ENCODE data around the gene COL8A1.
"Not testable (repeated sequence)": the region's sequence is repeated elsewhere in the genome, so short reads cannot be mapped to it uniquely, and the experiment has no call there.

The COL8A1 gene

DNA sequence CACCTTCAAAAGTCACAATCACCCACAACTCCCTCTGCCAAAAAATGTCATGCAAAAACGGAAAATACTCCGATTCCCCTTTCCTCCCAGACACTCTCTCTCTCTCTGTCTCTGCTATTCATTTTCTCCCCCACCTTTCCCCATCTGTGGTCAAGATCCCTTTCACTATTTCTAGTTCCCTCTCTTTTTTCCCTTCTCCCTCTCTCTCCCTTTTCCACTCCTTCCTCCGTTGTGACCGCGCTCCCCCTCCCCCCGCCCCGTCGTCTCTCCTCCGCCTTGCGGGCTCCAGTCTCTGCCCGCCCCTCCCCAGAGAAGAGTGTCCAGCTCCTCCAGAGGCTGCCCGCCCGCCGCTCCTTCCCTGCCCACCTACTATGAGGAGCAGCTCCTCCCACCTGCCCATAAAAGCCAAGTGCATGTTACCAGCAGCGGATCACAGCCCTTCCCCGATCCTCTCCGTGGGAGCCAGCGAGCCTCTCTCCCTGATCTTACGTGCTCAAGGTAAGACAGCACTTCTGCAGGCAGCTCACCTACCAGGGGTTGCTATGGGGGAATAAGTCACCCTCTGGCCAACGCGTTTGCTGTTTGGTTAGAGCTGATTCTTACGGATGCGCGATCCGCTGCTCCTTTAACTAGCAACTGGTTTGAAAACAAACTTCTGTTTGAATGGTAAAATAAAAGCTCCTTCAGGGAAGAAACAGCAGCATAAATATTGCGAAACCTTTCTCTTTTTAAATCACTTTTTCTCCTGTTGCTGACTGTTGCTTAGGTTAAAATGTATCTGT lies at the start of gene COL8A1:
Gene COL8A1 (plus strand): TSS at position 428 of the 782 bp plus-strand sequence. CDS start 152,089 bp downstream, outside the sequence.
- FAIRE-seq: no peak

- FAIRE-seq: not testable (repeated sequence)
Observed at GRCh38 chr3:99589168-99589567, 49.2 kb upstream of the COL8A1 start.

GRCh38 chr3:99599894-99600293 lies 38.5 kb upstream of the COL8A1 start:
- FAIRE-seq: no peak

DNA sequence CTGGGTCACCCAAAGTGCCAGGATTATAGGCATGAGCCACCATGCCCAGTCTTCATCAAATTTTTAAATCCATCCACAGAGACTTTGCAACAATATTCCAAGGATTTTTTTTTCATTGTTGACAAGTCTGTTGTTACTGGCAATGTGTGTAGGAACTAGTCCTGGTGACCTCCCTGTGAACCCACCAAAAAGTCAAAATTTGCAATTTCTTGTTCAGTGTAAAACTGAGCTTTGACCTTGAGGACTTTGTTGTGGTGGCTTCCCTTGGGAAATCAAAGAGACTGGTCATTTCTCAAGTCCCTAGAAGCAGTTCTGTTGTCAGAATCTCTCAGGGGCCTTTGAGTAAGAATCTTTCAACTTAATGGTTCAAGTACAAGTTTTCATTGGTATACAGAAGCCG lies 36.9 kb upstream of the COL8A1 start:
- FAIRE-seq: no peak

GRCh38 chr3:99602183-99602582 lies 36.2 kb upstream of the COL8A1 start:
- FAIRE-seq: no peak

- no peak for FAIRE-seq
Observed at GRCh38 chr3:99607151-99607550, 31.2 kb upstream of the COL8A1 start.

DNA sequence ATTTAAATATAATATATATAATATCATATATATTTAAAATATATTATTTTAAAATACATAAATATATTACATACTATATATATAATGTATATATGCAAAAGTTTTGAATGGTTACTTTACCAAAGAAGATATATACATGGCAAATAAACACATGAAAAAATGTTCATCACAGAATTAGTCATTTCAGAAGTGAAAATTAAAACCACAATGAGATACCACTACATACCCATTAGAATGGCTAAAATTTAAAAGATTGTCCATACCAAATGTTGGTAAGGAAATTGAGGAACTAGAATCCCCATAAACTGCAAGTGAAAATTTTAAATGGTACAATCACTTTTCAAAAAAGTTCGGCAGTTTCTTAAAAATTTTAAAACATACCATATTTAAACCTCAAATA lies 23.6 kb upstream of the COL8A1 start:
- no peak for FAIRE-seq

GRCh38 chr3:99620077-99620767 lies 18.2 kb upstream of the COL8A1 start:
- FAIRE-seq: no peak

DNA sequence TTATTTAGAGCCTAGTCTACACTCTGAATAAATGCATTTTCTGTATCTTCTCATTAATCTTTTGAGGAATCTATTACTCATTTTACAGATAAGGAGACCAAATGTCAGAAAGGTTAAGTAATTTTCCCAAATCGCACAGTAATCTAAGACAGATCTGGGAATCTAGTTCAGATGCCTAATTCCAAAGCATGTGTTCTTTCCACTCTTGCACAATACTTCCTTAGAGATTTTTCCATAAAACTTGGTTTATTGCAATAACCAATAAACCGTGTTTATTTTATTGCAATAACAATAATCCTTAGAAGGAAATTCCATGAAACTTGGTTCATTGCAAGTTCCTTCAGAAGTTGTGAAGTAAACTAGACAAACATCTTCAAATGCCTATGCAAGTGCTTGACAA lies 17.4 kb upstream of the COL8A1 start:
- no peak for FAIRE-seq

GRCh38 chr3:99624496-99625236 lies 13.7 kb upstream of the COL8A1 start:
- FAIRE-seq: no peak

- no peak for FAIRE-seq
Observed at GRCh38 chr3:99625237-99625622, 13.2 kb upstream of the COL8A1 start.

DNA sequence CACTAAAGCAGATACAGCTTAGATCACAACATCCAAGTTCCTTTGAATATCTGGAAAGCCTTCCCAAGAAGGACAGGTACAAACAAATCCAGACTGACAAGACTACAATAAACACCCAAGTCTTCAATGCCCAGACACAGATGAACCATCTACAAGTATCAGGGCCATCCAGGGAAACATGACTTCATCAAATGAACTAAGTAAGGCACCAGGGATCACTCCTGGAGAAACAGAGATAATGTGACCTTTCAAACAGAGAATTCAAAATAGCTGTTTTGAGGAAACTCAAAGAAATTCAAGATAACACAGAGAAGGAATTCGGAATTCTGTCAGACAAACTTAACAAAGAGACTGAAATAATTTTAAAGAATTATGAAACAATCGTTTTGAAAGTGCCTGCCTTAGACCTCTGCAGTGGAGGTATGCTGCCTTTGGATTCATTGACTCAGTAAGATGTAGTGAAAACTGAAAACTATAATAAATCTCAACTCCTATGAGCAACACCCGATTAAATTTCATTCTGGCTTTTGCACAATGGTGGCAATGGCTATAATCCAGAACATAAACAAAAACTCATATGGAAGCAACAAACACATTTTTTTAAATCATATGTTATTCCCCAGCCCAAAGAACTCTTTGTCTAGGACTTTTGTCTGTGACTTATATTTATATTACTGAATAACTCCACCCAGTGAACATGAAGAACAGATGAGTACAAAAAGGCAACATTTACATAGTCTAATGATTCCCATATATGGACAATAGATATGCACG lies 12.6 kb upstream of the COL8A1 start:
- no peak for FAIRE-seq

DNA sequence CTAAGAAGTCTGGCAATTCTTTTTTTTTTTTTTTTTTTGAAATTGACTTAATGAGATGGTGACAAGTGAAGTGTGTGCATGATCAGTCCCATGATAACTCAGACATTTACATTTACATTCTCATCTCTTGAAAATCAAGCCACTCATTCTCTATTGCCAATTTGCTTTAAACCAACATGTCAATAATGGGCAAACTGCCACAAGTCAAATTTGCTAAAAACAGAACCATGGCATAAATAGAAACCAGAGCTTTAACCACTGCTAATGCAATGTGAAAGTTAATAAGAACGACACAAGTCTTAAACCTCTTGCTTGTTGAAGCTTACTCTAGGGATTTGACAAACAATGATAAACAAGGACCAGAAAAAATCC lies 12.0 kb upstream of the COL8A1 start:
- no peak for FAIRE-seq

DNA sequence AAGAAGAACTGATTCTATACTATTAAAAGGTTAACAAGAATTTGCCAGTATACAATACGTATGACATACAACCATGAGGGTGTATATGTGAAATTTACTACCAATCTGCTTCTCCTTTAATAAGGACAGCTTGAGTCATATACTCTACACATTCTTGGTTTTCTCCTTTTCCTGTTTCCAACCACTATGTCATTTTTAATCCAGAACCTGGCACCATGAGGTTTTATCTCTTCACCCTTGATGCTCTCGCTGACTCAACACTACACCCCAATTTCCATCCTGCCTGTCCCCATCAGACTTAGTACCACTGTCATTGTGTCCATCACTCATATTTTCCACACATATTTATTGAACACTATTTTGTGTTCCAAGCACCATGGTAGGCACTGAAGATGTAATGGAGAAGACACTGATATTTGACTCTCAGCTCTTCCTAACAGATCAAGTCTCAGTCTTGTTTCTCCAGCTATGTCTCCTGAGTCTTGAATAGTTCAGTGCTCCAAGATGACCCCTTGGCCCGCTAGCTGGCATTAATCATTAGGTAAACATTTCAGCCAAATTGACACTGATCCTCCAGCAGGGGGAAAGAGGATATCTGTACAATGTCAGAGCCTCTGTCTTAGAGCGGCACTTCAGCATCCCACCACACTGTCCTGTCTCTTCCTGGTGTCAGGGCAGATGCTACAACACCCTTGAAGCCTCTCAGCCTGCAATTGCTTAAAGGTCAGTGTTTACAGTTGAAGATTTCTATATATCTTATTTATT lies 11.2 kb upstream of the COL8A1 start:
- no peak for FAIRE-seq

GRCh38 chr3:99630815-99631214 lies 7.6 kb upstream of the COL8A1 start:
- no peak for FAIRE-seq

DNA sequence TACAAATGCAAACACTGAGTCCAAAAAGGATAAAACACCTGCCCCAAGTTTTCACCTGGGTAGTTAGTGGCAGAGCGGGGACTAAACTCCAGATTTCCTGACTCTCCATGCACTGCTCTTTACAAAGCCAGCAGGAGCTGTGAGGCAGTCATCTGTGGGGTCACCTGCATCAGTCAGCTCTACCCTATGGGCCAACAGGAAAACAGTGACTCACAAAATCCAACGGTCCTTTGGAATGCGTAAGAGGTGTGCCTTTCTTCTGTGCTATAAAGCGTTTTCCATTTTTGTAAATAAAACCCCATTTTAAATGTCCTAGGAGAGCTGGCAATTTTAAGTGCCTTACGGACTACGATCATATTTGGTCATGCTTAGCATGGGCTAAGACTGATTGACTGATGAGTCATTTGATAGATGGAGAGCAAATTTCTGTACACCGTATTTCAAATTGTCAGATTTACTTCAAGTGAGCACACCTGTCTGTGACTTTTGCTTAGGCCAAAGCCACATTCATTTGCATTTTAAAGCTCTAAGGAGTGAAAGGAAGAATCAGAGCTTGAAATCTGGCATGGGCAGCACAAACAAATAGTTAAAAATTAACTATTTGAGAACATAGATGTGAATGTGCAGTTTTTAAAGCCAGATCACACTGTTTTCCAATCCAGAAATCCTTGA lies 4.4 kb upstream of the COL8A1 start:
- no peak for FAIRE-seq

GRCh38 chr3:99634881-99635280 lies 3.5 kb upstream of the COL8A1 start:
- FAIRE-seq: no peak

- no peak for FAIRE-seq
Observed at GRCh38 chr3:99635348-99635747, 3.0 kb upstream of the COL8A1 start.

GRCh38 chr3:99637016-99637367 lies 1.4 kb upstream of the COL8A1 start:
- no peak for FAIRE-seq

- no peak for FAIRE-seq
Observed at GRCh38 chr3:99637368-99638111, 854 bp upstream of the COL8A1 start.

GRCh38 chr3:99639579-99639978 lies 1.2 kb downstream of the COL8A1 start:
- FAIRE-seq: no peak
